ENCODE results near the gene ATG101. TPM values are rescaled to one million over a fixed set of nuclear protein-coding genes. Genes with fewer than 3 reads are reported as not detected.

Gene ATG101
- polyA plus RNA-seq, 1 donor (not counting 4 experiments of a cell fraction or from before 2014, with no cell fraction given) = 62.7 TPM

DNA sequence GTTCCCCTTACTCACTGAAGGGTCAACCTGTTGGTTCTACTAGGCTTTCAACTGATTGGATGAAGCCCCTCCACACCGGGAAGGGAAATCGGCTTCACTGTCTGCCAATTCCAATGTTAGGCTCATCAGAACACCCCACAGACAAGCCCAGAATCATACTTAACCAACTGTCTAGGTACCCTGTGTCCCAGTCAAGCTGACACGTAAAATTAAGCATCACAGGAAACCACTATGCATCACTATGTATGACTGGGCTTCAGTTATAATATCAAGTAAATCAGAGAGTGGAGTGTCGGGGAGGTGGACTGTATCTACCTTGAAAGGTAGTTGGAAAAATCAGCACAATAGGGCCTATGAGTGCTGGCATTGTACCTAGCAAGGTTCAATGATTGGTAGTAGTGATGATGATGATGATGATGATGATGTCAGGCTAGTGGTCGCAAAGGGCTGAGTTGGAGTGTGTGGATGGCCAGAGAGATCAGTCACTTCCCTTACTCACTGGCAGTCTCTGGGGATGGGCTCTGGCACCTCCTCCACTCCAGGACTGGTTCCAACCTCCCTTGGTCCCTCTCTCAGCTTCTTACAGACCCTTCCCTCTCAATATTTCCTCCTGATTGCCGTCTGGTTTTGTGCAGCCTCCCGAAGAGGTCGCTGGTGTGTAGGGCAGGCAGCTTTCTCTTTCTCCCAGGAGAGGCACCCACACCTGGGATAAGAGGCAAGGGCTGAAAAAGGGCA lies 3.3 kb upstream of the ATG101 start:
- dilution Hi-C loops (cut with MboI; ENCODE audit: extremely low pct_ligation_motif_present, low sequenced_read_pairs) = no loop called here
- no peaks in the 10 kb centered on the region for H4K20me1 ChIP-seq (ENCODE audit: control insufficient read depth, extremely low read depth, insufficient read depth, low read length)
- no peak overlapping the region for H3K4me3 ChIP-seq (ENCODE audit: control insufficient read depth in 2 of 3, extremely low read depth in 1 of 3, insufficient read depth in 2 of 3, low read depth in 1 of 3, low read length in 3 of 3)
- no peak for DNase-seq (ENCODE audit: low read depth, low spot score)
- H3K9me1 ChIP-seq (ENCODE audit: control insufficient read depth, extremely low read depth, insufficient read depth, low read length) = no peaks in the 10 kb centered on the region
- H3K27me3 ChIP-seq (ENCODE audit: control insufficient read depth, extremely low read depth, insufficient read depth, low read length) = peaks cover 3% of the 10 kb centered on the region
- H3K4me2 ChIP-seq (ENCODE audit: control insufficient read depth, extremely low read depth, insufficient read depth, low read depth, low read length) = no peak overlapping the region
- H3K9ac ChIP-seq (ENCODE audit: control insufficient read depth, extremely low read depth, insufficient read depth, low read length) = no peak overlapping the region
- H2AFZ ChIP-seq (ENCODE audit: control insufficient read depth, low read length) = no peak overlapping the region
- no peak overlapping the region for H3K27ac ChIP-seq (ENCODE audit: control insufficient read depth, insufficient read depth, low read length)
- peaks cover 17% of the 10 kb centered on the region for H3K79me2 ChIP-seq (ENCODE audit: control insufficient read depth, insufficient read depth, low read length)
- peaks cover 0 to under 1% of the 10 kb centered on the region in 2 experiments for H3K36me3 ChIP-seq (ENCODE audit: control insufficient read depth in 2 of 2, extremely low read depth in 1 of 2, insufficient read depth in 2 of 2, low read length in 2 of 2)
- no peaks in the 10 kb centered on the region for H3K9me3 ChIP-seq (ENCODE audit: control insufficient read depth, low read depth, low read length)
- TF ChIP-seq, protein P1, sequence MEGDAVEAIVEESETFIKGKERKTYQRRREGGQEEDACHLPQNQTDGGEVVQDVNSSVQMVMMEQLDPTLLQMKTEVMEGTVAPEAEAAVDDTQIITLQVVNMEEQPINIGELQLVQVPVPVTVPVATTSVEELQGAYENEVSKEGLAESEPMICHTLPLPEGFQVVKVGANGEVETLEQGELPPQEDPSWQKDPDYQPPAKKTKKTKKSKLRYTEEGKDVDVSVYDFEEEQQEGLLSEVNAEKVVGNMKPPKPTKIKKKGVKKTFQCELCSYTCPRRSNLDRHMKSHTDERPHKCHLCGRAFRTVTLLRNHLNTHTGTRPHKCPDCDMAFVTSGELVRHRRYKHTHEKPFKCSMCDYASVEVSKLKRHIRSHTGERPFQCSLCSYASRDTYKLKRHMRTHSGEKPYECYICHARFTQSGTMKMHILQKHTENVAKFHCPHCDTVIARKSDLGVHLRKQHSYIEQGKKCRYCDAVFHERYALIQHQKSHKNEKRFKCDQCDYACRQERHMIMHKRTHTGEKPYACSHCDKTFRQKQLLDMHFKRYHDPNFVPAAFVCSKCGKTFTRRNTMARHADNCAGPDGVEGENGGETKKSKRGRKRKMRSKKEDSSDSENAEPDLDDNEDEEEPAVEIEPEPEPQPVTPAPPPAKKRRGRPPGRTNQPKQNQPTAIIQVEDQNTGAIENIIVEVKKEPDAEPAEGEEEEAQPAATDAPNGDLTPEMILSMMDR (optimal IDR thresholded peaks at IDR 0.05 in 1 of 3, IDR thresholded peaks at IDR 0.05 in 1 of 3, conservative IDR thresholded peaks at IDR 0.05 in 1 of 3; ENCODE audit: extremely low read depth in 1 of 3, insufficient read depth in 2 of 3, low read length in 3 of 3) = no peak
- TF ChIP-seq EZH2 (IDR thresholded peaks at IDR 0.05; ENCODE audit: low read length) = no peak
- FAIRE-seq = no peak
- peaks cover 9% of the 10 kb centered on the region for H3K4me1 ChIP-seq (ENCODE audit: control insufficient read depth, extremely low read depth, insufficient read depth, low read length)

DNA sequence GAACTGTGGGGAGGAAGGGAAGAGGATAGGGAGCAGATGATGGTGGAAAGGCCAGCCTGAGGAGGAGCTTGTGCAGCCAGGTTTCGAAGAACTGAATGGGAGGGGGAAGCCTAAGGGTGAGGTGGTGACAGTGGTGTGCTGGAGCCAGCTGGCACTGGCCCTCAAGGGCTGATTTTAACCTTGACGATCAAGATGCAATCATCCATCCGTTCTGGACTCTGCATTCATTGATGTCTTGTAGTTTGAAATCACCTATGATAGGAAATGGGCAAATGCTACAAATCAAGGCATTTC lies 2.8 kb upstream of the ATG101 start:
- FAIRE-seq (no peak), DNase-seq (ENCODE audit: low read depth, low spot score) (no peak)
- H3K4me3 ChIP-seq (ENCODE audit: control insufficient read depth in 2 of 3, extremely low read depth in 1 of 3, insufficient read depth in 2 of 3, low read depth in 1 of 3, low read length in 3 of 3) = no peak overlapping the region
- no peak overlapping the region for H3K9ac ChIP-seq (ENCODE audit: control insufficient read depth, extremely low read depth, insufficient read depth, low read length)
- peaks cover 22% of the 10 kb centered on the region for H3K79me2 ChIP-seq (ENCODE audit: control insufficient read depth, insufficient read depth, low read length)
- dilution Hi-C loops (cut with MboI; ENCODE audit: extremely low pct_ligation_motif_present, low sequenced_read_pairs) = no loop called here
- no peaks in the 10 kb centered on the region for H4K20me1 ChIP-seq (ENCODE audit: control insufficient read depth, extremely low read depth, insufficient read depth, low read length)
- no peak overlapping the region for H3K27ac ChIP-seq (ENCODE audit: control insufficient read depth, insufficient read depth, low read length)
- H3K36me3 ChIP-seq (ENCODE audit: control insufficient read depth in 2 of 2, extremely low read depth in 1 of 2, insufficient read depth in 2 of 2, low read length in 2 of 2) = peaks cover 0 to 5% of the 10 kb centered on the region in 2 experiments
- H3K27me3 ChIP-seq (ENCODE audit: control insufficient read depth, extremely low read depth, insufficient read depth, low read length) = peaks cover 3% of the 10 kb centered on the region
- no peak overlapping the region for H2AFZ ChIP-seq (ENCODE audit: control insufficient read depth, low read length)
- no peaks in the 10 kb centered on the region for H3K9me3 ChIP-seq (ENCODE audit: control insufficient read depth, low read depth, low read length)
- peaks cover 12% of the 10 kb centered on the region for H3K4me1 ChIP-seq (ENCODE audit: control insufficient read depth, extremely low read depth, insufficient read depth, low read length)
- TF ChIP-seq, protein P1 (optimal IDR thresholded peaks at IDR 0.05 in 1 of 3, IDR thresholded peaks at IDR 0.05 in 1 of 3, conservative IDR thresholded peaks at IDR 0.05 in 1 of 3; ENCODE audit: extremely low read depth in 1 of 3, insufficient read depth in 2 of 3, low read length in 3 of 3) = no peak
- no peak for TF ChIP-seq EZH2 (IDR thresholded peaks at IDR 0.05; ENCODE audit: low read length)
- H3K9me1 ChIP-seq (ENCODE audit: control insufficient read depth, extremely low read depth, insufficient read depth, low read length) = no peaks in the 10 kb centered on the region
- H3K4me2 ChIP-seq (ENCODE audit: control insufficient read depth, extremely low read depth, insufficient read depth, low read depth, low read length) = no peak overlapping the region
